PC-9 (cell line): Measurements from ENCODE around the gene EXD3. TPM values are rescaled to one million over a fixed set of nuclear protein-coding genes. Genes with fewer than 3 reads are reported as not detected.
"Not testable (repeated sequence)": the region's sequence is repeated elsewhere in the genome, so short reads cannot be mapped to it uniquely, and the experiment has no call there.

Source experiments
- BruUV-seq: library from RNA; stranded (reverse); fragments of 400-500 nt; replicated peaks from 2 replicates; lab custom pipeline; 2021; lab: Mats Ljungman, UMichigan
- CTCF ChIA-PET: fragments of 300-600 bp; sonication (Branson Sonifier 250); formaldehyde crosslinking; loops from one replicate; lab custom pipeline; 2022; ENCODE audit warnings: antibody characterized with exemption; lab: Charles Lee
- POLR2A ChIA-PET: fragments of 300-600 bp; sonication (Branson Sonifier 250); formaldehyde crosslinking; loops from one replicate; lab custom pipeline; 2022; ENCODE audit warnings: antibody characterized with exemption; ENCODE audit not compliant: unreplicated experiment; lab: Charles Lee
- DNase-seq, 2 experiments: peaks; one replicate each; pipeline versions ENCODE4 v3.0.0 to v3.0.0-alpha.2; 2015 to 2022; ENCODE audit warnings: mixed read lengths in 1 of 2
- H2AFZ ChIP-seq: fragments of 200-600 bp; sonication (generic); 2 replicates; pipeline ENCODE4 v1.8.1; 2017; ENCODE audit warnings: antibody characterized with exemption
- H3F3A ChIP-seq: fragments of 200-600 bp; sonication (generic); 2 replicates; pipeline ENCODE4 v1.8.1; 2017; ENCODE audit warnings: antibody characterized with exemption, mild to moderate bottlenecking, low read depth; ENCODE audit not compliant: insufficient read depth
- H3K27ac ChIP-seq: fragments of 200-600 bp; sonication (generic); 2 replicates; pipeline ENCODE4 v1.6.1; 2016; ENCODE audit warnings: mixed run types
- H3K27me3 ChIP-seq: fragments of 200-600 bp; sonication (generic); 2 replicates; pipeline ENCODE4 v1.6.1; 2016; ENCODE audit warnings: low read depth, mixed run types; ENCODE audit not compliant: insufficient read depth
- H3K36me3 ChIP-seq: fragments of 200-600 bp; sonication (generic); 2 replicates; pipeline ENCODE4 v1.6.1; 2016; ENCODE audit warnings: low read depth, mixed run types
- H3K4me1 ChIP-seq: fragments of 200-600 bp; sonication (generic); replicated peaks from 2 replicates; pipeline ENCODE4 v1.6.1; 2016; ENCODE audit warnings: mixed run types; ENCODE audit not compliant: insufficient read depth
- H3K4me2 ChIP-seq: fragments of 200-600 bp; sonication (generic); 2 replicates; pipeline ENCODE4 v1.6.1; 2017; ENCODE audit warnings: mixed run types
- H3K4me3 ChIP-seq: fragments of 200-600 bp; sonication (generic); 2 replicates; pipeline ENCODE4 v1.6.1; 2016; ENCODE audit warnings: mixed run types
- H3K79me2 ChIP-seq: fragments of 200-600 bp; sonication (generic); 2 replicates; pipeline ENCODE4 v1.6.1; 2017; ENCODE audit warnings: low read depth, mixed run types
- H3K9me2 ChIP-seq: fragments of 200-600 bp; sonication (generic); 2 replicates; pipeline ENCODE4 v1.8.1; 2017; ENCODE audit warnings: mild to moderate bottlenecking; ENCODE audit not compliant: insufficient read depth
- H3K9me3 ChIP-seq: fragments of 200-600 bp; sonication (generic); 2 replicates; pipeline ENCODE4 v1.8.1; 2016; ENCODE audit warnings: low read depth; ENCODE audit not compliant: insufficient read depth
- H4K20me1 ChIP-seq: fragments of 200-600 bp; sonication (generic); 2 replicates; pipeline ENCODE4 v1.8.1; 2017; ENCODE audit not compliant: insufficient read depth
- EZH2 ChIP-seq: fragments of 200-600 bp; sonication (generic); IDR thresholded peaks from 2 replicates; pipeline ENCODE4 v1.8.0; 2017; ENCODE audit warnings: antibody characterized with exemption, low read depth
- intact Hi-C: fragments of 100-400 bp; cut with micrococcal nuclease; formaldehyde crosslinking; loops from one replicate; pipeline ENCODE4 v1.10.0; 2022; ENCODE audit not compliant: unreplicated experiment
- total RNA-seq: library from RNA; stranded (reverse); gene quantifications from 2 replicates; pipeline ENCODE4 v1.2.3, GENCODE V29; 2021
- TF ChIP-seq, protein P1 (sequence below): fragments of 200-600 bp; sonication (generic); conservative IDR thresholded peaks from 2 replicates; pipeline ENCODE4 v1.6.1; 2017; ENCODE audit warnings: mixed run types, antibody characterized with exemption, mild to moderate bottlenecking, moderate library complexity

The EXD3 gene
- total RNA-seq, 1 experiment from 2014 or later = 23.7 TPM

DNA sequence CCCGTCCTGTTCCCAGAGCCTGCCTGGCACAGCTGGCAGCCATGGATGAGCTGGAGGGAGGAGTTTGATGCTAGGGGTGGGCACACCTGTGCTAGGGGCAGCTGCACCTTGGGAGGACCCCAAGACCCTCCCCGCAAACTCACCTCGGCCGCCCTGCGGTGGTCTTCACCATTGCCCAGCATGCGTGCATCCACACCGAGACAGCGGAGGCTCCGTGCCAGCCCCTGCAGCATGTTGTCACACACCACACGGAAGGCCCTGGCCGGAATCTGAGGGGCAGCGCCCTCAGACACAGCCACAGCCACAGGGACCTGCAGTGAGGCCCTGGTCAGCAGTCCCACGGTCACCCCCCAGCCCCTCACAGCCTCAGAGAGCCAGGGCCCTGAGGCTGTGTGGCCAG is 75.0 kb downstream of the EXD3 start:
- Histone ChIP-seq H4K20me1 (no peaks in the 10 kb centered on the region), H3K4me3 (no peak overlapping the region), H3F3A (no peaks in the 10 kb centered on the region), H3K27ac (no peak overlapping the region), H3K36me3 (no peaks in the 10 kb centered on the region), H3K27me3 (peaks cover 21% of the 10 kb centered on the region; the same call in 1 of the 2 replicates), H3K4me2 (no peak overlapping the region), H3K9me2 (no peaks in the 10 kb centered on the region), H3K4me1 (no peaks in the 10 kb centered on the region), H2AFZ (no peak overlapping the region), H3K79me2 (no peaks in the 10 kb centered on the region), H3K9me3 (peaks cover 9% of the 10 kb centered on the region; the same call in 1 of the 2 replicates)
- intact Hi-C loops = no loop called here
- no peak for TF ChIP-seq EZH2
- TF ChIP-seq, protein P1, sequence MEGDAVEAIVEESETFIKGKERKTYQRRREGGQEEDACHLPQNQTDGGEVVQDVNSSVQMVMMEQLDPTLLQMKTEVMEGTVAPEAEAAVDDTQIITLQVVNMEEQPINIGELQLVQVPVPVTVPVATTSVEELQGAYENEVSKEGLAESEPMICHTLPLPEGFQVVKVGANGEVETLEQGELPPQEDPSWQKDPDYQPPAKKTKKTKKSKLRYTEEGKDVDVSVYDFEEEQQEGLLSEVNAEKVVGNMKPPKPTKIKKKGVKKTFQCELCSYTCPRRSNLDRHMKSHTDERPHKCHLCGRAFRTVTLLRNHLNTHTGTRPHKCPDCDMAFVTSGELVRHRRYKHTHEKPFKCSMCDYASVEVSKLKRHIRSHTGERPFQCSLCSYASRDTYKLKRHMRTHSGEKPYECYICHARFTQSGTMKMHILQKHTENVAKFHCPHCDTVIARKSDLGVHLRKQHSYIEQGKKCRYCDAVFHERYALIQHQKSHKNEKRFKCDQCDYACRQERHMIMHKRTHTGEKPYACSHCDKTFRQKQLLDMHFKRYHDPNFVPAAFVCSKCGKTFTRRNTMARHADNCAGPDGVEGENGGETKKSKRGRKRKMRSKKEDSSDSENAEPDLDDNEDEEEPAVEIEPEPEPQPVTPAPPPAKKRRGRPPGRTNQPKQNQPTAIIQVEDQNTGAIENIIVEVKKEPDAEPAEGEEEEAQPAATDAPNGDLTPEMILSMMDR = no peak
- no TSS peak for BruUV-seq
- CTCF ChIA-PET = no interaction called here
- DNase-seq = no peak
- POLR2A ChIA-PET = no interaction called here

DNA sequence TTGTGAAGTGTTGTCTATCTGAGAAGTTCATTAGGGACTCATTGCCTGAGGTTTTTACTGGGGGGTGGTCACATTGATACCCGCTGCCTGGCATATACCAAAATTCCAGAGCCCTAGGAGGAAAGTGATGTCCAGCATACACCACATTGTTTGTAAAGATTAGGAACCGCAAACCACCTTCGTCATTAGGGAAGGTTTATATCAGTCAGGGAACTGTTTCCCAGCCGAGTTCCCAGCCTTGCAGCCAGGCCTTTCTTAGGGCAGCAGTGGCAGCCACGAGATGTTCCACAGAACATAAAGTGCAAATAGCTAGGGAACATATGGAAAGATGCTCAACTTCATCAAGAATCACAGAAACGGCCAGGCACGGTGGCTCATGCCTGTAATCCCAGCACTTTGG is 80.5 kb downstream of the EXD3 start:
- POLR2A ChIA-PET = no interaction called here
- no peak overlapping the region for H3K4me3 ChIP-seq
- no peak overlapping the region for H3K27ac ChIP-seq
- DNase-seq = no peak
- no peaks in the 10 kb centered on the region for H3F3A ChIP-seq
- H2AFZ ChIP-seq = no peak overlapping the region
- peaks cover 59% of the 10 kb centered on the region for H3K27me3 ChIP-seq
- H3K4me2 ChIP-seq = no peak overlapping the region
- no peaks in the 10 kb centered on the region for H3K79me2 ChIP-seq
- TF ChIP-seq, protein P1 = no peak
- TF ChIP-seq EZH2 = no peak
- H3K36me3 ChIP-seq = no peaks in the 10 kb centered on the region
- CTCF ChIA-PET = no interaction called here
- peaks cover 9% of the 10 kb centered on the region; the same call in 1 of the 2 replicates for H3K9me3 ChIP-seq
- H4K20me1 ChIP-seq = no peaks in the 10 kb centered on the region; the same call in 1 of the 2 replicates
- intact Hi-C loops = no loop called here
- H3K4me1 ChIP-seq = no peaks in the 10 kb centered on the region
- H3K9me2 ChIP-seq = no peaks in the 10 kb centered on the region
- BruUV-seq = no TSS peak

DNA sequence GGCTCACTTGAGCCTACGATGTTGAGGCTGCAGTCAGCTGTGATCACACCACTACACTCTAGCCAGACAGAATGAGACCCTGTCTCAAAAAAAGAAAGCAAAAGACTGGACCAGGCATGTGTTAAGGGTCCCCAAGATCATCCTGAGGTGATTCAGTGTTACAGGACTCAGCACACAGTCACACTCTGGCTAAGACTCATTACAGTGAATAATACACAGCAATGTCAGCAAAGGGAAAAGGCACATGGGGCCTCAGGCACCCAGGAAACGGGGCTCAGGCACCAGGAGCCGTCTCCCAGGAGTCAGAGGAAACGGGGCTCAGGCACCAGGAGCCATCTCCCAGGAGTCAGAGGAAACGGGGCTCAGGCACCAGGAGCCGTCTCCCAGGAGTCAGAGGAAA is 81.7 kb downstream of the EXD3 start:
- no peaks in the 10 kb centered on the region for H3K36me3 ChIP-seq
- H3F3A ChIP-seq = no peaks in the 10 kb centered on the region
- no TSS peak for BruUV-seq
- TF ChIP-seq, protein P1 = no peak
- TF ChIP-seq EZH2 = no peak
- H3K4me2 ChIP-seq = no peak overlapping the region
- intact Hi-C loops = no loop called here
- DNase-seq = no peak
- ChIA-PET POLR2A (no interaction called here), CTCF (no interaction called here)
- no peaks in the 10 kb centered on the region for H3K79me2 ChIP-seq
- peaks cover under 1% of the 10 kb centered on the region; the same call in 1 of the 2 replicates for H3K9me3 ChIP-seq
- no peaks in the 10 kb centered on the region; the same call in 1 of the 2 replicates for H4K20me1 ChIP-seq
- no peaks in the 10 kb centered on the region for H3K4me1 ChIP-seq
- H2AFZ ChIP-seq = no peak overlapping the region
- no peaks in the 10 kb centered on the region for H3K9me2 ChIP-seq
- no peak overlapping the region for H3K4me3 ChIP-seq
- peaks cover 54% of the 10 kb centered on the region for H3K27me3 ChIP-seq
- no peak overlapping the region for H3K27ac ChIP-seq

GRCh38 chr9:137339908-137340462 is 83.0 kb downstream of the EXD3 start:
- CTCF ChIA-PET, DNase-seq, H3K4me2 ChIP-seq, H3K9me2 ChIP-seq, H3K27ac ChIP-seq, H3K36me3 ChIP-seq, intact Hi-C loops, H3K79me2 ChIP-seq, H2AFZ ChIP-seq, H3K9me3 ChIP-seq, POLR2A ChIA-PET, H3K4me3 ChIP-seq, H3K4me1 ChIP-seq, H3F3A ChIP-seq, H4K20me1 ChIP-seq, BruUV-seq: not testable (repeated sequence)
- H3K27me3 ChIP-seq = peaks cover 55% of the 10 kb centered on the region
